CD4-positive, alpha-beta T cell treated with Interleukin-6 for 4 hours (primary cell): ENCODE data around the gene AP4E1.
"Not testable (repeated sequence)": the region's sequence is repeated elsewhere in the genome, so short reads cannot be mapped to it uniquely, and the experiment has no call there.

Experiments
- DNase-seq: peaks from one replicate; pipeline ENCODE4 v3.0.0-alpha.2; 2020; ENCODE audit warnings: mixed read lengths

Gene AP4E1

DNA sequence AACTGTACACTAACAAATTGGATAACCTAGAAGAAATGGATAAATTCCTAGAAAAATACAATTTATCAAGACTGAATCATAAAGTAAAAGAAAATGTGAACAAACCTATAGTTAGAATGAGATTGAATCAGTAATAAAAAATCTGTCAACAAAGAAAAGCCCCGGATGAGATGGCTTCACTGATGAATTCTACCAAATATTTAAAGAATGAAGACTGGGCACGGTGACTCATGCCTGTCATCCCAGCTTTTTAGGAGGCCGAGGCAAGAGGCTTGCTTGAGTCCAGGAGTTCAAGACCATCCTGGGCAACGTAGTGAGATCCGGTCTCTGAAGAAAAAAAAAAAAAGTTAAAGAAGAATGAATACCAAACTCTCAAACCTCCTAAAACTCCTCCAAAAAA is 17.7 kb upstream of the AP4E1 start:
- no peak for DNase-seq

DNA sequence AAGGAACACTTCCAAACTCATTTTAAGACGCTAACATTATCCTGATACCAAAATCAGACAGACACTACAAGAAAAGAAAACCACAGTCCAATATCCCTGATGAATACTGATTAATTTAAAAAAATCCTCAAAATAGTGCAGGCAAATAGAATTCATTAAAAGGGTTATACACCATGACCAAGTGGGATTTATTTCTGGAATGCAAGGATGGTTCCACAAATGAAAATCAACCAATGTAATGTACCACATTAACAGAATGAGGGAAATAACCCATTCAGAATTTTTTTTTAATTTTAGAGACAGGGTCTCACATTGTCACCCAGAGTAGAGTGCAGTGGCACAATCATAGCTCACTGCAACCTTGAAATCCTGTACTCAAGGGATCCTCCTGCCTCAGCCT is 17.3 kb upstream of the AP4E1 start:
- DNase-seq, result no peak

- no peak for DNase-seq
Measured at GRCh38 chr15:50893976-50894375, 14.5 kb upstream of the AP4E1 start.

- not testable (repeated sequence) for DNase-seq
Measured at GRCh38 chr15:50901390-50901789, 7.1 kb upstream of the AP4E1 start.

DNA sequence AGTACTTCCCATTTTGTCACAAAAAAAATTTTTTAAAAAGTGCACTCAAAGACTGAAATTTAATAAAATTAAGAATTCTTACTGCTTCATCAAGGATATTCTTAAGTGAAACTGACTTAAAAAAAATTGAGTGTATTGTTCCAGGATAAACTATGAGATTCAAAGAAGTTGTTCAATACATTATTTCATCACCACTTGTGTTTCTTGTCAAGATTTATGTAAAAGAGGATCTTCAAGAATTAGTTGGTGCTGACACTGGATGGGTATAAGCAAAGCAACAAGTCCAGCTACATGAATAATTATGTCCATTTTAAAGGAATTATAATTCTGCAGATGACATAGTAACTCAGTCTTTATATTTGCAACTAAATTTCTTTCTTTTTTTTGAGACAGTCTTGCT is 4.3 kb upstream of the AP4E1 start:
- DNase-seq, result no peak

GRCh38 chr15:50905055-50905454 is 3.4 kb upstream of the AP4E1 start:
- no peak for DNase-seq

- peak; percentile 71 for DNase-seq
Measured at GRCh38 chr15:50906954-50907600, 1.4 kb upstream of the AP4E1 start.

- DNase-seq, result peak; percentile 49
Measured at GRCh38 chr15:50907601-50908208, 778 bp upstream of the AP4E1 start.

DNA sequence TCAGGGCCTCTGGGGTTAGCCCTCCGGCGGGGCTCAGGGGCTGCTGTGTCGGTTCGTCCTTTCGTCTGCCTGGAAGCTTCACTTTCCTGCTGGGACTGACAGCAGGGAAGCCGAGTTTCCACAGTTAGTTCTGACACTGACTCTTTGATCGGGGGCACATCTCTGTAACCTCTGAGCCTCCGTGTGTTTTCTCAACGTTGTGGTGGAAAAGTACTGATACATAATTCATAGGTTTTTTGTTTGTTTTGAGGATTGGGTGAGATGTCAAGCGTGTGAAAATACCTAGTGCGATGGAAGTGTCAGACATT is 481 bp downstream of the AP4E1 start:
- no peak for DNase-seq

GRCh38 chr15:50910426-50910795 is 1.9 kb downstream of the AP4E1 start:
- not testable (repeated sequence) for DNase-seq

- DNase-seq, result no peak
Measured at GRCh38 chr15:50911001-50911400, 2.5 kb downstream of the AP4E1 start.

GRCh38 chr15:50911621-50912020 is 3.1 kb downstream of the AP4E1 start:
- no peak for DNase-seq

DNA sequence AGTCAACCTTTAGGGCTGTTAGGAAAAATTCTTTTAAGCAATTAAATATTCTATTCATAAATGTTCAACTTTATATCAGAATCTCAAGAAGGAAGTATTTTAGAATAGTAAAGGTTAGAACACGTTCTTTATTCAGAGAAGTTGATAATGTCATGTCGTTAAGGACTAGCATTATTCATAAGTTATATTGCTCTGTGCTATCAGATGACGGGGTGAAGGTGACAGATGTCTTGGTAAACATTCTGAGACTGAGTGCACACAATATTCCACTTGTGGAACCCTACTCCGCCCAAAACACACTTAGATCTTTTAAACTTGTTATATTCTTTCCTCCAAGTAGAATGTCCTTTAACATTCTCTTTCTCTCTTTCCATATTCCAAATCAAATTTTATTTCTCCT is 7.9 kb downstream of the AP4E1 start:
- DNase-seq, result no peak

- not testable (repeated sequence) for DNase-seq
Measured at GRCh38 chr15:50919359-50919758, 10.9 kb downstream of the AP4E1 start.

- DNase-seq, result no peak
Measured at GRCh38 chr15:50925281-50925680, 16.8 kb downstream of the AP4E1 start.

- no peak for DNase-seq
Measured at GRCh38 chr15:50929062-50929461, 20.6 kb downstream of the AP4E1 start.

DNA sequence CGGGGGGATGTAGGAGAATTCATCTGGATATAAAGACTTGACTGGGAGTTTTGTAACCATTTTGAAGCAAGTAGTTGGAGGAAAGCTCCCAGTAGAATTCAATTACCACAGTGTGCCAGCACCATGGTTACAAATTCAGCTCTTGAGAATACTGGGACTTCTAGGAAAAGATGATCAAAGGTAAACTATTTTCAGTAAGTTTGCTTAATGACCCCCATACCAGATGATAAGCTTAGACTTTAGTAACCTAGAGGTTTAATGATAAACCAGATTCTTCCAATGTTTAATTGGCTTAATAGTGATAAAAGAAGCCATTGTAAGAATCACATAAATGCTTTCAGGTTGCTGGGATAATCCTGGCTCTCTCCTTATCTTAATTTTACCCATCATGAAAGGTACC is 22.3 kb downstream of the AP4E1 start:
- DNase-seq, result no peak

DNA sequence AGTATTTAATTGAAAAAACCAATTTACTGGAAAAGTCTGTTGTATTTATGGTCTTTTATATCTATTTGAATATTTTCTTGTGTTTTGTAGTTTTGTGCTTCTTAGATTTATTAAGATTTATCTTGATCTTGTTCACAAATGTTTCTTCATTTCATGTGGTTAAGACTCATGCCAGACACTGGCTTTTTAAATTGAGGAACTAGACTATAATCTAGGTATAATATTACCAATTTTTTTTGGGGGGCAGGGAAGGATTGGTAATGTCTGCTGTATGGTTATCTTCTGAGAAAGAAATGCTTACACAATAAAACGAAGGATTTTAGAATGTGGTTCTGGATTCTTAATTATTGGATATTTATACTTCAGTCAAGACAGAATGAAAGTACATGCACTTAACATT is 24.9 kb downstream of the AP4E1 start:
- DNase-seq, result no peak

GRCh38 chr15:50938525-50938924 is 30.0 kb downstream of the AP4E1 start:
- no peak for DNase-seq

DNA sequence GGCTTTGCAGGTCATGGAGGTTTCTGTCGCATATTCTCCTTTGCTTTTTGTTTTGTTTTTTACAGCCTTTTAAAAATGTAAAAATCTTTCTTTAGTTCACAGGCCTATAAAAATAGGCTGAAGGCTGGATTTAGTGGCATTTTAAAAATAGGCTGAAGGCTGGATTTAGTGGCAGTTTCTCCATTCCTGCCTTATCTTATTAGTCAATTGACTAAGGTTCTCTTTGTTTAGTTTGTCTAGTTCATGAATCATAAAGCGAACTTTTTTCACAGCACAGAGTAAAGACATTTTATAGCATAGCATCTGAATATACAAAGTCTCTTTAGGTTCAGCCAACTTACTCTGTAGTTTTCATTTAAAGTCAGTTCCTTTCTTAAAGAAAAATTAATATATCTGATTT is 31.4 kb downstream of the AP4E1 start:
- no peak for DNase-seq

- DNase-seq, result no peak
Measured at GRCh38 chr15:50940506-50940905, 32.0 kb downstream of the AP4E1 start.

GRCh38 chr15:50943638-50944037 is 35.2 kb downstream of the AP4E1 start:
- no peak for DNase-seq

DNA sequence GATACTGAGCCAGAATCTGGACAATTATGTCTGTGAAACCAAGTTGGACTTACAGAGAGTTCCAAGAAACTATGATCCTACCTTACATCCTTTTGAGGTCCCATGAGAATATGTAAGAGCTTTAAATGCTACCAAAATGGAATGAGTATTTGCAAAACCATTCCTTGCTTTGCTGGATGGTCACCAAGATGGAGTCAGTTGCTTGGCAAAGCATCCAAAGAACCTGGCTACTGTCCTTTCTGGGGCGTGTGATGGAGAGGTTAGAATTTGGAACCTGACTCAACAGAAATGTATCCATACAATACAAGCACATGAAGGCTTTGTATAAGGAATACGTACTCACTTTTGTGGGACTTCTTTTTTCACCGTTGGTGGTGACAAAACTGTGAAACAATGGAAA is 36.2 kb downstream of the AP4E1 start:
- no peak for DNase-seq

DNA sequence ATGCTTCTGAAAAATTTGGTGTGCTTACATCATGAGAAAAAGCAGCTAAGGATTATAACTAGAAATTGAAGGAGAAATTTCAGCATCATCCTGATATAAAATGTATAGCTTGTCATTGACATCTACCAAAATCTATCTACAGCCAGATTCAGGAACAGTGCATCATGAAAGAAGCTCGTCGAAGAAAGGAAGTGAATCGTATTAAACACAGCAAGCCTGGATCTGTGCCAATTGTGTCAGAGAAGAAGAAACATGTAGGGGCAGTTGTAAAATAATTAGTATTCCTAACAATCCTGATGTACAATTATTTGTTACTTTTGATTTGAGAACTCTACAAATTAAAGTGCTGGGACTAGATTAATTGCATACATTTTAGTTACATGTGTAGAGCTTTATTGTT is 37.2 kb downstream of the AP4E1 start:
- no peak for DNase-seq

DNA sequence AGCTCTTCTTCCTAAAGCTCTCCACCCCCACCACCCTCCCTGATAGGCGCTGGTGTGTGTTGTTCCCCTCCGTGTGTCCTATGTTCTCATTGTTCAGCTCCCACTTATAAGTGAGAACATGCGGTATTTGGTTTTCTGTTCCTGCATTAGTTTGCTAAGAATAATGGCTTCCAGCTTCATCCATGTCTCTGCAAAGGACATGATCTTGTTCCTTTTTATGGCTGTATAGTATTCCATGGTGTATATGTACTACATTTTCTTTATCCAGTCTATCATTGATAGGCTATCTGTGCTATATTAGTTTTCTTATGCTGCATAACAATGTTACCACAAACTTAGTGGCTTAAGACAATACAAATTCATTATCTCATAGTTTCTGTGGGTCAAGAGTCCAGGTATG is 42.3 kb downstream of the AP4E1 start:
- DNase-seq, result not testable (repeated sequence)
